GM18909 (cell line): Measurements from ENCODE around the gene TEX51.

Source experiments
- ATAC-seq: cut with Tn5 transposase; IDR thresholded peaks from one replicate; pipeline ENCODE4 v1.9.1; 2021; ENCODE audit warnings: mild to moderate bottlenecking; ENCODE audit not compliant: unreplicated experiment, poor library complexity

TEX51 gene

DNA sequence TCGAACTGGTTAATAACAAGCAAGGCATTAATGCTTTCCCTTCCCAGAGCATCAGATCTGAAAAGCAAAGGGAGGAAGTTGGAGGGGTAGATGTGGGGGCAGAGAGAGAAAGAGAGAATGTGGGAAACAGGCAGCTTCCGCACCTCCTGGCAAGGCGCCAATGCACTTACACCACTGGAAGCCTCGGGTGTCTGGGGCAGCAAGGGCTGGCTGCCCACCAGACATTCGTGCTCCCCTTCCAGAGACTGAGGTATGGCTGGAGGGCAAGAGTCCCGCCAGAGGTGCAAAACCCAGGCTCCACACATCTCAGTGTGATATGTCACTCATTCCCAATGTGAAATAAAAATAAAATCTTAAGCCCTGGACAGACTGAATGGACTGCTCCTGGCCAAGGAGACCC, 46.4 kb downstream of the TEX51 start:
- ATAC-seq: no peak

DNA sequence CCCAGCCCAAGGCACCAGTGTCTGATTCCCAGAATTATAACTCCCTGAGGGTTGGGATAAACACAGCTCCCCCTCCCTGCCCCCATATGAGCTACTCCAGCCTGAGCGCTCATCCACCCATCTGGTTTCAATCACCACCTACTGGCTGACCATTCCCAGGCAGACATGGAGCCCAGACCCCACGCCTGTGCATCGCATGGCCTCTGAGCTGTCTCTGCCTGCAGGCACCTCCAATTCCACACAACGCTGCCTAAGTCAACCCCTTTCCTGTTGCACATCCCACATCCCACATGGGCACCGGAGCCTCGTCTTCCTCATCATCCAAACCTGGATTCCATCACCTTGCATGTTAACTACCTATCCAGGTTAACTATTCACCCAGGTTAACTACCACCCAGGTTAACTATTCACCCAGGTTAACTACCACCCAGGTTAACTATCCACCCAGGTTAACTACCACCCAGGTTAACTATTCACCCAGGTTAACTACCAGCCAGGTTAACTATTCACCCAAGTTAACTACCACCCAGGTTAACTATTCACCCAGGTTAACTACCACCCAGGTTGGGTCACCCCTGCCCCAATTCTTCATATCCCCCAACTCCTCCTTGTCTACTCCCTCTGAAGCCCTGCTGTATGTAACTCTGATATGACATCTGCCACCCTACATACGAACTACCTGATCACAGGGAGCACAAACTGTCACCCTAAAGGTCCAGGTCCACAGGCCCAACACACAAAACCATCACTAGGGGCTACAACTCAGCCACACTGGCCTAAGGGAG, 47.8 kb downstream of the TEX51 start:
- no peak for ATAC-seq

- no peak for ATAC-seq
Observed at GRCh38 chr2:126947103-126947429, 48.4 kb downstream of the TEX51 start.

- no peak for ATAC-seq
Observed at GRCh38 chr2:126949775-126950174, 51.1 kb downstream of the TEX51 start.

DNA sequence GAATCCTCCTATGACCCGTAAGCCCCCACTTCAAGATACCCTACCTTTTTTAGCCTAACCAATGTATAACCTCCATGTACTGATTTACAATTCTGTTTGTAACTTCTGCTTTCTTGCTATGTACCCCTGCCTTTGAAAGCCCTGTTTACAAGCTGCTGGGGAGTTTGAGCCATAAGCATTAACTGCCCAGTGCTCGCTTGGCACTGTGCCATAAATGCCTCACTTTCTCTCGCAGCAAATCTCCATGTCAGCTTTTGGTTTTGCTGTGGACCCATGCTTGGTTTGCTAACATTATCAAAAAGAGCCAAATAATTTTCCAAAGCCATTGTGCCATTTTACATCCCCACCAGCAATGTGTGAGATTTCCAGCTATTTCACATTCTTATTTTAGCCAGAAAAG, 51.8 kb downstream of the TEX51 start:
- ATAC-seq: no peak
